ENCODE data around the gene LRRC19.

DNA sequence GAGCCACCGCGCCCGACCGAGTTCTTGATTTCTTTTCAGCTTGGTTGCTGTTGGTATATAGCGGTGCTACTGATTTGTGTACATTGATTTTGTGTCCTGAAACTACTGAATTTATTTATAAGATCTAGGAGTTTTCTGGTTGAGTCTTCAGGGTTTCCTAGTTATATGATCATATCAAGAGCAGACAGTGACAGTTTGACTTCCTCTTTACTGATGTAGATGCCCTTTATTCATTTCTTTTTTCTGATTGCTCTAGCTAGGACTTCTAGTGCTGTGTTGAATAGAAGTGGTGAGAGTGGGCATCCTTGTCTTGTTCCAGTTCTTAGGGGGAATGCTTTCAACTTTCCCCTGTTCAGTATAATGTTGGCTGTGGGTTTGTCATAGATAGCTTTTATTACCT lies 17.4 kb upstream of the LRRC19 start:
- no peak for TF ChIP-seq YY1 (IDR thresholded peaks at IDR 0.05; ENCODE audit: insufficient read depth, insufficient read length)
- TF ChIP-seq SUZ12 (IDR thresholded peaks at IDR 0.05; ENCODE audit: extremely low read depth, insufficient read depth, insufficient read length) = no peak
